Endothelial cell of umbilical vein (primary cell): ENCODE results near the gene ACTL7B. TPM values are rescaled to one million over a fixed set of nuclear protein-coding genes. Genes with fewer than 3 reads are reported as not detected.

Experiments used
- BruUV-seq: library from RNA; stranded (reverse); fragments of 400-500 nt; replicated peaks from 2 replicates; lab custom pipeline; 2021; lab: Mats Ljungman, UMichigan
- CTCF ChIA-PET: fragments of 300-600, 350-600 bp; sonication (Branson Sonifier 250); formaldehyde crosslinking; loops from one replicate; lab custom pipeline; 2021; ENCODE audit warnings: antibody characterized with exemption, inconsistent platforms; lab: Charles Lee
- POLR2A ChIA-PET: fragments of 300-600, 350-600 bp; sonication (Branson Sonifier 250); formaldehyde crosslinking; loops from one replicate; lab custom pipeline; 2021; ENCODE audit warnings: antibody characterized with exemption, inconsistent platforms; lab: Charles Lee
- DNase-seq: peaks from one replicate; pipeline ENCODE4 v3.0.0-alpha.2; 2011; ENCODE audit warnings: low read depth, low spot score
- FAIRE-seq: peaks from 2 replicates; lab custom pipeline; 2011; peaks lifted over from hg19 to GRCh38; lab: Jason Lieb, UNC
- H2AFZ ChIP-seq: 2 replicates; pipeline ENCODE4 v1.6.0; 2012; ENCODE audit warnings: low read depth, low read length, control low read depth, inconsistent platforms
- H3K27ac ChIP-seq: 2 replicates; pipeline ENCODE4 v1.5.1; 2011; ENCODE audit warnings: low read depth, mild to moderate bottlenecking, control low read depth, low read length, moderate library complexity; ENCODE audit not compliant: insufficient read depth
- H3K27me3 ChIP-seq, 2 experiments: 2 replicates each; pipeline versions ENCODE4 v1.6.0 to v1.6.1; 2011; ENCODE audit warnings: low read length in 2 of 2, mixed read lengths in 1 of 2; ENCODE audit not compliant: control insufficient read depth in 2 of 2, insufficient read depth in 2 of 2
- H3K36me3 ChIP-seq, 2 experiments: 2 replicates in 1 of 2; 3 replicates in 1 of 2; pipeline ENCODE4 v1.5.1; 2011; ENCODE audit warnings: low read length in 2 of 2, mild to moderate bottlenecking in 1 of 2, moderate library complexity in 1 of 2; ENCODE audit not compliant: control insufficient read depth in 2 of 2, insufficient read depth in 2 of 2; ENCODE audit errors: extremely low read depth in 1 of 2
- H3K4me1 ChIP-seq: 3 replicates; pipeline ENCODE4 v1.5.1; 2011; ENCODE audit warnings: mild to moderate bottlenecking, low read length; ENCODE audit not compliant: control insufficient read depth, insufficient read depth; ENCODE audit errors: extremely low read depth
- H3K4me2 ChIP-seq: 2 replicates; pipeline ENCODE4 v1.6.1; 2011; ENCODE audit warnings: low read length, control low read depth, mixed read lengths; ENCODE audit not compliant: insufficient read depth
- H3K4me3 ChIP-seq, 3 experiments: fragments of 200-600 bp in 1 of 3; sonication (generic), shearing (Covaris generic) in 1 of 3; replicated peaks in 1 of 3; 2 replicates each; pipeline ENCODE4 v1.5.1; 2011 to 2016; ENCODE audit warnings: control low read depth in 3 of 3, low read length in 3 of 3, mild to moderate bottlenecking in 2 of 3, inconsistent platforms in 1 of 3, low read depth in 1 of 3, moderate library complexity in 1 of 3; ENCODE audit not compliant: insufficient read depth in 1 of 3
- H3K79me2 ChIP-seq: 2 replicates; pipeline ENCODE4 v1.6.0; 2012; ENCODE audit warnings: low read length, inconsistent platforms; ENCODE audit not compliant: control insufficient read depth, insufficient read depth
- H3K9ac ChIP-seq: replicated peaks from 2 replicates; pipeline ENCODE3; 2011; ENCODE audit warnings: low read length, control low read depth; ENCODE audit not compliant: insufficient read depth; ENCODE audit errors: extremely low read depth
- H3K9me1 ChIP-seq: replicated peaks from 3 replicates; pipeline ENCODE4 v1.6.0; 2011; ENCODE audit warnings: mild to moderate bottlenecking, low read length; ENCODE audit not compliant: control insufficient read depth, insufficient read depth; ENCODE audit errors: extremely low read depth
- H3K9me3 ChIP-seq: replicated peaks from 2 replicates; pipeline ENCODE4 v1.5.1; 2012; ENCODE audit warnings: low read length, inconsistent platforms; ENCODE audit not compliant: control insufficient read depth, insufficient read depth
- H4K20me1 ChIP-seq: replicated peaks from 2 replicates; pipeline ENCODE3; 2011; ENCODE audit warnings: mild to moderate bottlenecking, low read length; ENCODE audit not compliant: control insufficient read depth, insufficient read depth; ENCODE audit errors: extremely low read depth
- EZH2 ChIP-seq: IDR thresholded peaks from 2 replicates; pipeline ENCODE4 v1.6.1; 2012; ENCODE audit warnings: borderline replicate concordance, low read depth, mild to moderate bottlenecking, moderate library complexity, low read length, inconsistent platforms; ENCODE audit not compliant: severe bottlenecking
- GATA2 ChIP-seq: IDR thresholded peaks from 2 replicates; pipeline ENCODE4 v1.7.0; 2011; ENCODE audit warnings: low read depth, mild to moderate bottlenecking, moderate library complexity, mixed read lengths, low read length; ENCODE audit not compliant: insufficient read length, insufficient read depth
- JUN ChIP-seq: IDR thresholded peaks from 2 replicates; pipeline ENCODE4 v1.6.1; 2011; ENCODE audit warnings: borderline replicate concordance, low read depth; ENCODE audit not compliant: insufficient read length, insufficient read depth
- MYC ChIP-seq: IDR thresholded peaks from one replicate; pipeline ENCODE4 v1.6.1; 2011; ENCODE audit warnings: mild to moderate bottlenecking, low read depth, low read length
- POLR2A ChIP-seq: IDR thresholded peaks from 2 replicates; pipeline ENCODE4 v1.6.1; 2012; ENCODE audit warnings: low read depth, mild to moderate bottlenecking, control low read depth, low read length
- POLR2AphosphoS5 ChIP-seq: IDR thresholded peaks from 2 replicates; pipeline ENCODE4 v1.6.1; 2012; ENCODE audit warnings: low read depth, mild to moderate bottlenecking, control low read depth, low read length, moderate library complexity; ENCODE audit not compliant: insufficient read depth
- dilution Hi-C: fragments of 300-500 bp; cut with MboI; formaldehyde crosslinking; loops from one replicate; pipeline ENCODE4 v1.15.0; 2019; ENCODE audit warnings: low sequenced_read_pairs; ENCODE audit not compliant: extremely low pct_ligation_motif_present
- intact Hi-C: fragments of 100-400 bp; cut with micrococcal nuclease; formaldehyde crosslinking; loops from one replicate; pipeline ENCODE4 v1.10.0; 2022
- polyA plus RNA-seq, 4 experiments: library from polyadenylated mRNA; depleted of rRNA in 3 of 4; stranded (reverse) in 3 of 4; unstranded in 1 of 4; fragments of >200 nt; gene quantifications; 2 replicates each; pipeline versions ENCODE4 v1.2.1 to v1.2.3, GENCODE V29; 2011 to 2012; ENCODE audit warnings: missing spikeins in 1 of 4
- total RNA-seq: library from RNA; stranded (reverse); gene quantifications from 2 replicates; pipeline ENCODE4 v1.2.3, GENCODE V29; 2021
- TF ChIP-seq, protein P1 (sequence below), 2 donors: IDR thresholded peaks; 1 replicate in 1 of 2; 2 replicates in 1 of 2; pipeline ENCODE4 v1.5.1; 2011; ENCODE audit warnings: low read length in 2 of 2, mild to moderate bottlenecking in 2 of 2, moderate library complexity in 2 of 2, control low read depth in 1 of 2, inconsistent platforms in 1 of 2, low read depth in 1 of 2; ENCODE audit not compliant: insufficient read depth in 1 of 2; ENCODE audit errors: extremely low read depth in 1 of 2
- TF ChIP-seq, protein P2 (sequence below): IDR thresholded peaks from 2 replicates; pipeline ENCODE4 v1.6.1; 2011; ENCODE audit not compliant: insufficient read depth, insufficient read length

ACTL7B gene
- total and polyA plus RNA-seq, 2 donors (not counting 3 experiments of a cell fraction or from before 2014, with no cell fraction given) = not detected

DNA sequence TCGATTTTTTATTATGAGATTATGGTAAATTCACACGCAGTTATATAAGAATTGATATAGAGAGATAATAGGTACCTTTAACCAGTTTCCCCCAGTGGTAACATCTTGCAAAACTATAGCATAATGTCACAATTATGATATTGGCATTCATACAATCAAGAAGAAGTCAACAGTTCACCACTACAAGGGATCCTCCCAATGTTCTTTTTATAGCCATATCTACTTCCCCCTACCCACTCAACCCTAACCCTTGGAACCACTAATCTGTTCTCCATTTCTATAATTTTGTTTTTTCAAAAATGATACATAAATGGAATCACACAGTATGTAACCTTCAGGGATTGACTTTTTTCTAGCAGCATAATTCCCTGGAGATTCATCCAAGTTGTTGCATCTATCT is 9.8 kb downstream of the ACTL7B start:
- H3K4me2 ChIP-seq = no peak overlapping the region
- H3K9ac ChIP-seq = no peak overlapping the region
- intact Hi-C loops (no loop called here), dilution Hi-C loops (no loop called here)
- FAIRE-seq (no peak), DNase-seq (no peak)
- H3K4me3 ChIP-seq = no peak overlapping the region
- H3K9me1 ChIP-seq = no peaks in the 10 kb centered on the region
- TF ChIP-seq MYC (no peak), POLR2AphosphoS5 (no peak), EZH2 (no peak), GATA2 (no peak), JUN (no peak), POLR2A (no peak)
- TF ChIP-seq, protein P1, sequence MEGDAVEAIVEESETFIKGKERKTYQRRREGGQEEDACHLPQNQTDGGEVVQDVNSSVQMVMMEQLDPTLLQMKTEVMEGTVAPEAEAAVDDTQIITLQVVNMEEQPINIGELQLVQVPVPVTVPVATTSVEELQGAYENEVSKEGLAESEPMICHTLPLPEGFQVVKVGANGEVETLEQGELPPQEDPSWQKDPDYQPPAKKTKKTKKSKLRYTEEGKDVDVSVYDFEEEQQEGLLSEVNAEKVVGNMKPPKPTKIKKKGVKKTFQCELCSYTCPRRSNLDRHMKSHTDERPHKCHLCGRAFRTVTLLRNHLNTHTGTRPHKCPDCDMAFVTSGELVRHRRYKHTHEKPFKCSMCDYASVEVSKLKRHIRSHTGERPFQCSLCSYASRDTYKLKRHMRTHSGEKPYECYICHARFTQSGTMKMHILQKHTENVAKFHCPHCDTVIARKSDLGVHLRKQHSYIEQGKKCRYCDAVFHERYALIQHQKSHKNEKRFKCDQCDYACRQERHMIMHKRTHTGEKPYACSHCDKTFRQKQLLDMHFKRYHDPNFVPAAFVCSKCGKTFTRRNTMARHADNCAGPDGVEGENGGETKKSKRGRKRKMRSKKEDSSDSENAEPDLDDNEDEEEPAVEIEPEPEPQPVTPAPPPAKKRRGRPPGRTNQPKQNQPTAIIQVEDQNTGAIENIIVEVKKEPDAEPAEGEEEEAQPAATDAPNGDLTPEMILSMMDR (IDR thresholded peaks at IDR 0.05; ENCODE audit: extremely low read depth in 1 of 2, insufficient read depth in 1 of 2, low read depth in 1 of 2, low read length in 2 of 2) = no peak
- H3K79me2 ChIP-seq = no peaks in the 10 kb centered on the region
- no peak overlapping the region for H3K27ac ChIP-seq
- no peaks in the 10 kb centered on the region for H3K27me3 ChIP-seq
- H3K36me3 ChIP-seq = no peaks in the 10 kb centered on the region
- ChIA-PET CTCF (no interaction called here), POLR2A (no interaction called here)
- H4K20me1 ChIP-seq = no peaks in the 10 kb centered on the region
- H3K4me1 ChIP-seq = peaks cover 14% of the 10 kb centered on the region
- BruUV-seq = no TSS peak
- no peaks in the 10 kb centered on the region for H3K9me3 ChIP-seq
- H2AFZ ChIP-seq = no peak overlapping the region

DNA sequence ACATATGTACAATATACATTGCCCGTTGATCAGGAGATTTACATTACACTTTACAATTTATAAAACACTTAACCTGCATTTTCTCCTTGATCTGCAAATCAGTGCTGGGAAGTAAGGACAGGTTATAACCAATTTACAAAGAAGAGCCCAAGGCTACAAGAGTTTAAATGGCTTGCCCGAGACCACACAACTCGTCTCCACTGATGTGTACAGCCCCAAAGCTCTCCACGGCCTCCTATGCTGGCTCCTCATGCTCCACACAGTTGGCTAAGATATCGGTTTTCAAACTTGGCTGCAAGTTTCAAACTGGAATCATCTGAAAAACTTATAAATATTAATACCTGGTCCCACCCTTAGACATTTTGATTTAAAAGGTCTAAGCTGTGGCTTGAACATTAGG is 10.3 kb downstream of the ACTL7B start:
- TF ChIP-seq, protein P2, sequence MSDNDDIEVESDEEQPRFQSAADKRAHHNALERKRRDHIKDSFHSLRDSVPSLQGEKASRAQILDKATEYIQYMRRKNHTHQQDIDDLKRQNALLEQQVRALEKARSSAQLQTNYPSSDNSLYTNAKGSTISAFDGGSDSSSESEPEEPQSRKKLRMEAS = no peak
- Histone ChIP-seq H3K9ac (no peak overlapping the region), H3K27me3 (no peaks in the 10 kb centered on the region), H3K9me3 (no peaks in the 10 kb centered on the region), H4K20me1 (no peaks in the 10 kb centered on the region), H3K4me3 (no peak overlapping the region), H3K9me1 (no peaks in the 10 kb centered on the region), H3K36me3 (no peaks in the 10 kb centered on the region), H3K27ac (no peak overlapping the region), H2AFZ (no peak overlapping the region), H3K4me2 (no peak overlapping the region), H3K4me1 (peaks cover 14% of the 10 kb centered on the region), H3K79me2 (no peaks in the 10 kb centered on the region)
- POLR2A ChIA-PET = no interaction called here
- no TSS peak for BruUV-seq
- DNase-seq = no peak
- intact Hi-C loops = no loop called here
- dilution Hi-C loops = no loop called here
- FAIRE-seq = no peak
- CTCF ChIA-PET = interaction anchor here (1.5 kb wide), 1 partner anchor 109 kb away, joined by 3 read pairs; no protein-coding TSS in a partner anchor
